ACHN (cell line): ENCODE measurements around the gene PRR15.
"Not testable (repeated sequence)": the region's sequence is repeated elsewhere in the genome, so short reads cannot be mapped to it uniquely, and the experiment has no call there.

Experiments
- DNase-seq: peaks from one replicate; pipeline ENCODE4 v3.0.0-alpha.2; 2015
- in situ Hi-C: cut with HindIII; loops from 2 replicates; pipeline ENCODE4 v1.10.0; 2017; ENCODE audit warnings: low sequenced_read_pairs, low pct_ligation_motif_present, low pct_unique_long_range_greater_than_20kb

The PRR15 gene, protein sequence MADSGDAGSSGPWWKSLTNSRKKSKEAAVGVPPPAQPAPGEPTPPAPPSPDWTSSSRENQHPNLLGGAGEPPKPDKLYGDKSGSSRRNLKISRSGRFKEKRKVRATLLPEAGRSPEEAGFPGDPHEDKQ

DNA sequence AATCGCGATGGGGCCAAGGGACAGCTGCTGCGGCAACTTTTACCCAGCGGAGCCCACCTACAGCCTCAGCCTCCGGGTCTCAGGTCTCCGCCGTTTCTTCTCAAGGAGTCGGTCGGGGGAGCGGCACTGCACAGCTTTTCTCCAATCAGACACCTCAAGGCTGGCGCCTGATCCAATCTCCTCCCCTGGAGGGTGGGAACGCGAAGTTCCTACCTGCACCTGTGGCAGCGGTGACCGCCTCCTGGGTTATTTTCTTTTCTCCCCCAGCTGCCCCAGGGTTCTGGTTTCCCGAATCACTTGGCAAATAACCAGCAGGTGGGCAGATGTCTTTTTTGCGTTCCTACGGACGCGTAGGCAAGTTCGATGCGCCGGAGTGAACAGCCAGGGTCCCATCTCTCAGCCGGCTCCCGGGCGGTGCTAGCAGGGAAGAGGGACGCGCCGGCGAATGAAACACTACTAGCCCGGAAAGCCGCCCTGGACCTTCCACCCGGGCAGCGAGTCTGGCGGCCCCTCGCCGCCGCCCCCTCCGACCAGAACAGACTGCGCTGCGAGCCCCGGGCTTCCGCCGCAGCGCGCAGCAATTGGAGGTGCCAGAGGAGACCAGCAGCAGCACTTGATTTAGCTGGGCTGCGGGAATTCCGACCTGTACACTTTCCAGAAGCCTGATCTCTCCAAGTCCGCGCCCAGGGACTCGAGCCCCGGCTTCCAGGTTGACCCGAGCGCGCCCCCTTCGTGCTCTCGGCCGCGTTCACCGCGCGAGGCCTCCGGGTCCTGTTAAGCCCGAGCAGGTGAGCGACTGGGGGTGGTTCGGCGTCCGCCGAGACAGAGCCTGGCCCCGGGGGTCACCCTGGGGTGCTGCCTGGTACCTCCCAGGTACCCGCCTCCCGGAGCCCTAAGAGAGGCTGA lies at the start of gene PRR15:
Gene PRR15 (plus strand): TSS at position 246 of the 906 bp plus-strand sequence. CDS start 2,495 bp downstream, outside the sequence.
- in situ Hi-C loops = no loop called here
- peak; percentile 50 for DNase-seq

DNA sequence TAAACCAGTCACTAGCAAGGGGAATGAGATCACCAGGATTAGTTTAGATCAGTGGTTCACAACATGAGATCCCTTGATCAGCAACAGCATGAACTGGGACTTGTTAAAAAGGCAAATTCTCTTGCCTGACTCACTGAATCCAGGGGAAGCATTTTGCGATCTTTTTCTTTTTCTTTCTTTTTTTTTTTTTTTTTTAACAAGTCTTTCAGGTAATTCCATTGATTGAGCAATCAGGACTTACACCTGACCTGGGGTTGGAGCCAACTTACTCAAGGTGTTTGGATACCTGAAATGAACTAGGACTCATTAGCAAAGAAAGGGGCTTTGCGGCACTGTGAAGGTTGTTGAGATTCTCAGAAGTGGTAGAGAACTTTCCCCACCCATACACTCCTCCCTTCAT lies 47.1 kb upstream of the PRR15 start:
- in situ Hi-C loops = no loop called here

DNA sequence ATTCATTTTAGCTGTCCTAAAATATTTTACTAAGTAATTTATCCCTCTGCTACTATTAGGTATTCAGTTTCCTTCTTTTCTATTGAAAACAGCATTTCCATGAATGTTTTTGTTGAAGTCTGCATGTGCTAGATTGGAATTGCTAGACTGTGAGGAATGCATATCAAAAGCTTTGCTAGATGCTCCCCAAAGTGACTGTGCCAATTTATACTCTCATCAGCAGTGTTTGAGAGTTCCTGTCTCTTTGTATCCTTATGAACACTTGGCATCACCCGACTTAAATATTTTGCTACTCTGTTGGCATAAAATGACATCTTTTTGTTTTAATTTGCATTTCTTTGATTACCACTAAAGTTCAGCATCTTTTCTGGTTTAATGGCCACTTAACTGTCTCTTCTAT lies 45.0 kb upstream of the PRR15 start:
- DNase-seq = no peak
- in situ Hi-C loops = no loop called here

More for the DNA sequence above, 47.1 kb upstream of the PRR15 start:
- no peak for DNase-seq

DNA sequence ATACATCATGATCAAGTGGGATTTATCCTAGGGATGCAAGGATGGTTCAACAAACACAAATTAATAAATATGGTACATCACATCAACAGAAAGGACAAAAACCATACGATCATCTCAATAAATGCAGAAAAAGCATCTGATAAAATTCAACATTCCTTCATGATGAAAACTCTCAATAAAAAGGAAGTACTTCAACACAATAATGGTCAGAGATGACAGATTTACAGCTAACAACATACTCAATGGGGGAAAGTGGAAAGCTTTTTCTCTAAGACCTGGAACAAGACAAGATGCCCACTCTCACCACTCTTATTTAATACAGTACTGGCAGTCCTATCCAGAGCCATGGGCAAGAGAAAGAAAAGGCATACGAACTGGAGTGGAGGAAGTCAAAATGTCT lies 39.9 kb upstream of the PRR15 start:
- in situ Hi-C loops = no loop called here
- DNase-seq = no peak

DNA sequence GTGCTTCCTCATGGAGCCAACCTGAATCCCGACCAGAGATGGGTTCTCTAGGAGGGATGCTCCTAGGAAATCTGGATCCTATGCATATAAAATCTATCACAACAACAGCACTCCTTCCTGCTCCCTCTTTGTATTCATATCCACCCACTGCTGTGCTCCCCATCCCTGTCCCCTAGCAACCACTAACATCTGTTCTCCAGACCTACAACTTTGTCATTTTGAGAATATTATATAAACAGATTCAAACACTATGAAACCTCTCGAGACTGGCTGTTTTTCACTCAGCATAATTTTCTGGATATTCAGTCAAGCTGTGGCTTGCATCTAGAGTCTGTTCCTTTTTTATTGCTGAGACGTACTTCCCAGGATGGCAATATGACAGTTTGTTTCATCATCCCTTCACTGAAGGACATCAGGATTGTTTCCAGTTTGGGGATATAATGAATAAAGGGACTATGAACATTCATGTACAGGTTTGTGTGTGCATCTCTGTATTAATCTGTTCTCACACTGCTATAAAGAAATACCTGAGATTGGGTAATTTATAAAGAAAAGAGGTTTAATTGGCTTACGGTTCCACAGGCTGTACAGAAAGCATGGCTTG lies 36.0 kb upstream of the PRR15 start:
- no peak for DNase-seq
- in situ Hi-C loops = no loop called here

DNA sequence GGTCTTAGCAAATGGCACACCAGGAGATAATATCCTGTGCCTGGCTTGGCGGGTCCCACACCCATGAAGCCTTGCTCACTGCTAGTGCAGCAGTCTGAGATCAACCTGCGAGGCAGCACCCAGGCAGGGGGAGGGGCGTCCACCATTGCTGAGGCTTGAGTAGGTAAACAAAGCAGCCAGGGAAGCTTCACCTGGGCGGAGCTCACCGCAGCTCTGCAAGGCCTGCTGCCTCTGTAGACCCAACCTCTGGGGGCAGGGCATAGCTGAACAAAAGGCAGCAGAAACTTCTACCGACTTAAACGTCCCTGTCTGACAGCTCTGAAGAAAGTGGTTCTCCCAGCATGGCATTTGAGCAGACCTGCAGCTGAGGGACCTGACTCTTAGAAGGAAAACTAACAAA lies 35.1 kb upstream of the PRR15 start:
- DNase-seq, in situ Hi-C loops: not testable (repeated sequence)

DNA sequence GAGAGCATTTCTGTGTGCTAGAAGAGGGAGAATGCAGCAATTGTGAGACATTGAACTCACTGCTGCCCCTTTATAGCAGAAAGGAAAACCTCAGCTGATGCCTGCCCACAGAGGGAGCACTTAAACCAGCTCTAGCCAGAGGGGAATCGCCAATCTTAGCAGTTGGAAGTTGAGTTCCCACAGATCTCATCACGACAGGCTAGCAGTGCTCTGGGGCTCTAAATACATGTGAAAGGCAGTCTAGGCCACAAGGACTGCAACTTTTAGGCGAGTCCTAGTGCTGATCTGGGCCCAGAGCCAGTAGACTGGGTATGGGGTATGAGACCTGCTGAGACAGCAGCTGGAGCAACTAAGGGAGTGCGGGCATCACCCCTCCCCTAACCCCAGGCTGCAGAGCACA lies 25.2 kb upstream of the PRR15 start:
- DNase-seq = no peak
- in situ Hi-C loops = no loop called here

DNA sequence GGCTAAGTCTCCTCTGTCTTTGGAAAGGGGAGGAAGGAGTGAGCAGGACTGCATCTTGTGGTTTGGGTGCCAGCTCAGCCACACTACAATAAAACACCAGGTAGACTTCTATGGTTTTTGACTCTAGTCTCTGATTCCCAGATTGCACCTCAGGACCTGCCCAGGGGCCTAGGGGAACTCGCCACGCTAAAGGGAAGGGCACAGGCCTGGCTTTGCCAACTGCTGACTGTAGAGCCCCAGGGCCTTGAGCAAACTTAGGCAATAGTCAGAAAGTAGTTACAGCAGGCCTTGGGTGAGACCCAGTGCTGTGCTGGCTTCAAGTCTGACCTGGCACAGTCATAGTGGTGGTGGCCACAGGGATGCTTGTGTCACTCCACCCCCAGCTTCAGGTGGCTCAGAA lies 24.2 kb upstream of the PRR15 start:
- no peak for DNase-seq
- in situ Hi-C loops = no loop called here

DNA sequence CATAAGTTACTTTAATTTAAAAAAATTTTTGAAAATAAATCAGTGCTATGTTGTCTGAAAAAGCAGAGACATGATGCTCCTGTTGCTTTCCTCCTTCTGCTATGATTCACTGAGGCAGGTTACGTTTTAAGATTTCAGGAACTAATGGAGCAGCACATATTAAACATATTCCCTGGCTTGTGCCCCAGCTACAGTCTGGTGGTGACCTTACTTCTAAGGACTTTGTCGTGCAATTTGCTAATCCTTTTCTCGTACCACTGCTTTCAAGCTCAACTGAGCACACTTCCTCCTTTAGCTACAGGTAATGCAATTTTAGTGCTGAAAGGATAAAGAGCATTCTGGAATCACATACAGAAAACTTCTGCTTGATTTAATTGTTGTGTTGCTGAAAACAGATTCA lies 16.2 kb upstream of the PRR15 start:
- in situ Hi-C loops = no loop called here
- no peak for DNase-seq

DNA sequence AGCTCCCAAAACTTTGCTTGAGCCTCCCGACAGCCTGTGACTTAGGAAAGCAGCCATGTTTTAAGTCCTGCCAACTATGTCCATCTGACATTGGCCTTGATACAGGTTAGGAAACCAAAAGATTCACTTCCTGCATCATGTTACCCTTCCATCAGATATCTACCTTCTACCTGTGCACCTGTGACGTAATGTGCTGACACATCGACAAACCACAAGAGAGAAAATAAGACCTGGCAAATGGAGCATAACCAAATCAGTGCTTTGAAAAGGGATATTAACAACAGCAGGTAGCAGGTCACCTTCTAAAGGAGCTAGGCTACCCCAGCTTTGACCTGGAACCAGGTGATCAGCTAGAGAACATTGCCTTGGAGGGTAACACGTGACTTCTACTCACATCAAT lies 14.8 kb upstream of the PRR15 start:
- no peak for DNase-seq
- in situ Hi-C loops = no loop called here

DNA sequence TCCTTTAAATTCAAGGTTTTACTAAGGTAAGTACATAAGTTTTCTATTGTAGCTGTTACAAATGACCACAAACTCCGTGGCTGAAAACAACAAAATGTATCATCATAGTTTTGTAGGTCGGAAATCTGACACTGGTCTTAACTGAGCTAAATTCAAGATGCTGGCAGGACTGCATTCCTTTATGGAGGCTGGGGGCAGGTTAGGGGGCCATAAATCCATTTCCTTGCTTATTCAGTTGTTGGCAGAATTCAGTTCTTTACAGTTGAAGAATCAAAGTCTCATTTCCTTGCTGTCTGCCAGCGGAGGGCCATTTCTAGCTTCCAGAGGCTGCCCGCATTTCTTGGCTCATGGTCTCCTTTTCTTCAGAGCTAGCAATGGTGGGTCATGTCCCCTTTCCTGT lies 11.2 kb upstream of the PRR15 start:
- in situ Hi-C loops = no loop called here
- DNase-seq = no peak

DNA sequence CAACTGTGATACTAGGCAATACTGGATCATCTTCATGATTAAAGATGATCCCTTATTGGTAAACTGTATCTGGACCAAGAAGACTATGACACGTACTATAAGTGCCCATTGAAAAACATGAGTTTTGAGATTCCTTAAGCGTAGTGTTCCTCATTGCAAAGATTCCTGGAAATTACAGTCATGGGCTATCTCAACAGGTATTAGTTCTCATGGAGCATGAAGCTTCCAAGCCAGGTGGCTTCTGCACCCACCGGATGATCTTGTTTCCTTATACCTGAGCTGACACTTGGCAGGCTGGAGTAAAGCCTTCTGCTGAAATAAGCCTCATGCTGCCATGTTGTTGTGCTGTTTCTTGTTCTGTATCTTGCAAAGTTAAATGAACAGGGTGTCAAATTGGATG lies 8.6 kb upstream of the PRR15 start:
- in situ Hi-C loops = no loop called here
- DNase-seq = no peak

DNA sequence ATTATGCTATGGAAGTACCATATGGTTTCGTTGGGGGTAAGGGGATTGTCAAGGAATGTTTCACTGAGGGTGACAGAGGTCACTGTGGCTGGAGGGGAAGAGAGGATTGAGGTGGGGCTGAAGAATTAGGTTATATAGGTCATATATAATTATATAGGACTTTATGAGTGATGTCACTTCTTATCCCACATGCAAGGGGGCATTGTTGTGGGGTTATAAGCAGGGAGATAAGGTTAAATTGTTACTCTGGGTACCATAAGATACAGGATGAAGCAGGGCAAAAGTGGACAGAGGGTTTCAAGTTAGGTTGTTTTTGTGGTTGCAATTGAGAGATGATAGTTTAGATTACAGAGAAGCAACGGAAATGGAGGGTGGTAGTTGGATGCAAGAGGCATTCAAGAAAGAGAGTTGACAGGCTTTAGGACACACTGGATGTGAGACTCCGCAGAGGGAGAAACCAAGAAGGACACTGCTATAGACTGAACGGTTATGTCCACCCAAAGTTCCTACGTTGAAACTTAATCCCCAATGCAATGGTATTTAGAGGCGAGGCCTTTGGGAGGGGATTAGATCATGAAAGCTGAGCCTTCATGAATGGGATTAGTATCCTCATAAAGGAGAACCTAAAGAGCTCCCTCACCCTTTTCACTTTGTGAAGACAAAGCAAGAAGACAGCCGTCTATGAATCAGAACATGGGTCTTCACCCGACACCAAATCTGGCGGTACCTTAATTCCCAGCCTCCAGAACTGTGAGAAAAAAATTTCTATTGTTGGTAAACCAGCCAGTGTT lies 7.0 kb upstream of the PRR15 start:
- in situ Hi-C loops = no loop called here
- no peak for DNase-seq

DNA sequence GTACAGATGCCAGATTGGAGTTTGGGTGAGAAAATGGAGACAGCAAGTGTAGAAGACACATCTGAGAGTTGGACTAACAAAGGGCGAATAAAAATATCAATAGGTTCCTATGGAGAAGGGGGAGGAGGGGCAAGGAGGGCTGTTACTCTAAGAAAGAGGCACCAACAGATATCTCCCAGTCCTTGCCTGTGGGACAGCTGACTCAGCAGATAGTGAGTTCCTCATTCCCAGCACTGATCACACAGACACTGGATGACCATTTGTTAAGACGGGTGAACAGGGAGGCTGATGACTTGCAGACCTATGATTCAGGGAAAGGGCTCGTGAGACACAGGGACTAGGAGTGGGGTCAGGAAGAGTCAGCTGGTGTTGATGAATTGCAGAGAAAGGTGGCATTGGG lies 5.7 kb upstream of the PRR15 start:
- DNase-seq = no peak
- in situ Hi-C loops = no loop called here

DNA sequence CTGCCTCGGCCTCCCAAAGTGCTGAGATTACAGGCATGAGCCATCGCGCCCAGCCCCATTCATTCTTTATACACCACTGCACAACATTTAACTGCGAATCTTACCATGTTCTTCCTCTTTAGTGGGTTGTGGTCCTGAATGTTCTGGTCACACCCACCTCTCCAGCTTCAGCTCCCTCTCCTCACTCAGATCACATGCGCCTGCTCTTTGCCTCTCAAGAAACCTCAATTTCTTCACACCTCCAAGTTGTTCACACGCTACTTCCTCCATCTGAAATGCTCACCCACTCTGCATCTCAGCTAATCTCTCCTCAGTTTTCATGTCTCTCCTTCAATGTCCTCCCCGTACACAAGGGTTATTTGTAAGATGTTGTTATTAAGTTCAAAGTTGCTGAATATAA lies 2.4 kb upstream of the PRR15 start:
- in situ Hi-C loops = no loop called here

DNA sequence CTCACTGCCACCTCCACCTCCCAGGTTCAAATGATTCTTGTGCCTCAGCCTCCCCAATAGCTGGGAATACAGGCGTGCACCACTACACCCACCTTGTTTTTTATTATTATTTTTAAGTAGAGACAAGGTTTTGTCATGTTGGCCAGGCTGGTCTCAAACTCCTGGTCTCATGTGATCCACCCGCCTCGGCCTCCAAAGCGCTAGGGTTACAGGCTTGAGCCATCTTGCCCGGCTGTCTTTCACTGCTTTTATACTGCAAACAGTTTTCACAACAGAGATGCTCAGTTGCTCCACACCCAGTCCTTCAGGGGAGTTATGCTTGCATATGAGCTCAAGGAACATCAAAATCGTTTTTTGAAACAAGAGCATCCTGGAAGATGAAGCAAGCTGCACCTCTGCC lies 1.3 kb upstream of the PRR15 start:
- DNase-seq = no peak
- in situ Hi-C loops = no loop called here

More for the DNA sequence above, 2.4 kb upstream of the PRR15 start:
- no peak for DNase-seq

DNA sequence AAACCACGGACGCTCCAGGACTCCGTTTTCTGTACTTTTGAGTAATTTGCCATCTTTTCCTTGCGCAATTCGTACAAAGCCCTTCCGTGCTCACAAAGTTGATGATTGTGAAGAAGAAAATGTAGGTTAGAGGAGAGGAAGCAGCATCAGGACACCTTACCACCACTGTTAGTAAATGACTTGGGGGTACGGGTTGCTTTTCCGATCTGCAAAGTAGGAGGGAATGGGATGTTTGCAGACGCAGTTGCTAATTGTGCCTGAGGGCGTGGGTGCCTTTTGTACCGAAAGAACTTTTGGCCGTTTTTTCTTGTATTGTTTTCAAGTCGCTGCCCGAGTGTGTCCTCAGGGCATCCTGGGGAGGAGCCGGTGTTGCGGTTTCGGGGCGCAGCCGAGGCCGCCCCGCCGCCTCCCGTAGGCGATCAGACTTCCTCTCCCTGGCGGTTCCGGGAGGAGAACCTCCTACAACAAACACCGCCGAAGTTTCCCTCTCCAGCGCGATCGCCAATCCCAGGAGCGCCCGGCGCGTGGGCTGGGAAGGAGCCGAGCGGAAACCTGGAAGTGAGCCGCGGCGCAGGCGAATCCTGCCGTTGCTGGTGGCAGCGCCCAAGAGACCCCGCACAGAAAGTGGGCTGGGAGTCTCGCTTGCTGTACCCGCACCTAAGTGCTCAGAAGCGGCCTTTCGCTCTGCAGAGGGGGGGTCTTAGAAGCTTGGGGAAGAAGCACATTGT lies 1.0 kb downstream of the PRR15 start:
- in situ Hi-C loops = no loop called here

DNA sequence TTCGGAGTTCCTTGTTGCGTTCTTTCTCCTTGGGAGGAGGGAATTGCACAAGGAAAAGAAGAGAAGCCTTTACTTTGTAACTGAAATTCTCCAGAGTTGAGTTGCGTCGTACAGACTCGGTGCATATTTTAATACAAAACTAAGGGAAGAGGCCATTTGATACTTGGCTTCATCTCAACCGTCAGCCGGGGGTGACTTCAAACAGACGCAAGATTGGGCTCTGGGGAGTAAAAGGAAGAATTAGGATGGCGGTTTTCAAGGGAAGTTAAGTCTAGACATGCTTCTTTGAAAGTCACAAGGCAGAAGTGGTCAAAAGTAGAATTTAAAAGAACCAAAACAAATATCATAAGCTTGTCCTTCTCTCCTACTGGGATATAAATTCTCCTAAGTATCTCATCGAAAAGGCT lies 1.6 kb downstream of the PRR15 start:
- peak; percentile 28 for DNase-seq
- in situ Hi-C loops = no loop called here

More for the DNA sequence above, 1.0 kb downstream of the PRR15 start:
- DNase-seq = peak; percentile 69
